ENCODE measurements around the gene MISP3.

Gene MISP3

DNA sequence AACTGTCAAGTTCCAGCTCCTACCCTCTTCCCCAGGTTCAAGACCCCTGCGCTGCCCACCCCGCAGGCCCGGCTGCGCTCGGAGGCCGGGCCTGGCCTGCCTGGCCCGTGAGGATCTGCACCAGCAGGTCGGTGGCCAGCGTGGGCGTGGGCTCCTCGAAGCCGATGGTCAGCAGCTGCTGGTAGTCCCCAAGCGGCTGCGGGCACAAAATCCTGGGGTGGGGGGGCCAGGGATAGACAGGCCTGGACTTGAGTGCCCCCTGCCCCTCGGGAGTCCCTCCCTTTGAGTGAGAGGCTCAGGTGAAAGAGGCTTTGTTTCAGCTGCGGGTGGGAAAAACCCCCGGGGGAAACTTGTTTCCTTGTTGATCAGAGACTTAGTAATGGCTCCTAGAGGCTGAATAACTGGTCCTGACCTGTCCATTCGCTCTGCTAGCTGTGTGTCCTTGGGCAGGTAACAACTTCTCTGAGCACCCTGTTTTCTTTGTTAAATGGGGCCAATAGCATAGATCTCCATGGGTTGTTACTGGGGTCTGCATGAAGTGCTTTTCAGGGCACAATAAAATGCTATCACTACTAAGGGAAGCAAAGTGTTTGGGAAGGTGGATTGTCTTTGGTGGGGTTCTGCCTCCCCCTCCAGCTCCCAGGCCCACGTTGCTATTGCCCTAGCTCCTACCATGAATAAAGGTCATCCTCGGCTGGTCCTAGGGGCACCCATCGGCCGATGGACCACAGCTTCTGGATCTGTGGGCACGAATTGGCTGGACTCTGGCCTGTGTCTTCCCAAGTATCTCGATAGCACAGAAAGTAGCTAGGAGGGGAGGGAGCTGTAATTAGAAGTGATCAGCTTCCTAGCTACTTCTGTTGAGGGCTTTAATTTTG, 9.4 kb downstream of the MISP3 start:
- DNase-seq = peak; percentile 60

DNA sequence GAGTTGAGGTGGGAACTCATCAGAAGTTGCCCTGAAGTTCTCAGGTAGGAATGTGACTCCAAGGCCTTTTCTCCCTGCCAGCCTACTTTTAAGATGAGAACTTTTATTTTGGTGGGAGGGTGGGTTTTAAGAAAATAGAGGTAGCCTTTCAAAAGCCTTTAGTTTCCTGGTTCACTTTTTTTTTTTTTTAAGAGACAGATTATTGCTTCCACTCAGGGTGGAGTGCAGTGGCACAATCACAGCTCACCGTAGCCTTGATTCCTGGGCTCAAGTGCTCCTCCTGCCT, 10.0 kb downstream of the MISP3 start:
- DNase-seq = no peak

DNA sequence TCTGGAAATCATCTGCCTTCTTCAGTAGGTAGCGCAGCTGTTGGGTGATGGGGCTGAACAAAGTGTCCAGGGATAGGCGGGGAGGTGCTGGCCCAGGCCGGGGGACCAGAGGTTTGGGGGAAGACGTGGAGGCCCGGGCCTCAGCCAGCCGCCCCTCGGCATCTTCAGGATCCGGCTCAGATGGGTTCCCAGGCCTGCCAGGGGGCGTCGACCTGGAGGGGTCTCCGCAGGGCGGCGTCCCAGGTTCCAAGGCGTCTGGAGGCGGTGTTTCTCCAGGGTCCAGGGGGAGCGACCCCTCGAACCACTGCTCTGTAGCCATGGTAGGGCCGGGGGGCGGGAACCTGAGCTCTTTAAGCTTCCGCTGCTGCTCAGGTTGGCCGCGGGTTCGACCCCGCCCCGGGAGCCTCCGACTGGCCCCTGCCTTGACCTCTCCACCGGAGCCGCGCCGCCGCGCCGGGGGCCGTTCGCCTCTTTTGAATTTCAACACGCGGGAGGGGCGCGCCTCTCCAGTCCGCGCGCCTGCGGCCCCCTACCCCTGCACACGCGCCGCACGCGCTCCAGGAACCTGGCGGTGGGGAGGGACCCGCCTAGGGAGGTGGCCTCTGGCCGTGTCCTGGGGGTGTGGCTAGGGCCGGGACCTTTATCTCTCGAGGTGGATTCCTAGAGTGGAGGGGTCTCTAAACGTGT, 12.9 kb downstream of the MISP3 start, which contains the start of gene C19orf67:
C19orf67 (minus strand) TSS at position 475 of the 687 bp plus-strand sequence; CDS start at position 319, 156 bp downstream.
- no peak for DNase-seq

DNA sequence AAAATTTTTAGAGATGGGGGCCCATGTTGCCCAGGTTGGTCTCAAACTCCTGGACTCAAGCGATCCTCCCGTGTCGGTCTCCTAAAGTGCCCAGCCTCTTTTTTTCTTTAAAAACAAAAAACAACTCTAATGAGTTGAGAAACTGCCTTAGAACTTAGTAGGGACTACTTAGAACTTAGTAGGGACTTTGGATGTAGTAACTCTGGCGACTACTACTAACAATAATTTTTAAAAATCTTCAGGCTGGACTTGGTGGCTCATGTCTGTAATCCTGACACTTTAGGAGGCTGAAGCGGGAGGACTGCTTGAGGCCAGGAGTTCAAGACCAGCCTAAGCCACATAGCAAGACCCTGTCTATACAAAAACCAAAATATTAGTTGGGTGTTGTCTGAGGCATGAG, 13.5 kb downstream of the MISP3 start:
- DNase-seq = no peak

DNA sequence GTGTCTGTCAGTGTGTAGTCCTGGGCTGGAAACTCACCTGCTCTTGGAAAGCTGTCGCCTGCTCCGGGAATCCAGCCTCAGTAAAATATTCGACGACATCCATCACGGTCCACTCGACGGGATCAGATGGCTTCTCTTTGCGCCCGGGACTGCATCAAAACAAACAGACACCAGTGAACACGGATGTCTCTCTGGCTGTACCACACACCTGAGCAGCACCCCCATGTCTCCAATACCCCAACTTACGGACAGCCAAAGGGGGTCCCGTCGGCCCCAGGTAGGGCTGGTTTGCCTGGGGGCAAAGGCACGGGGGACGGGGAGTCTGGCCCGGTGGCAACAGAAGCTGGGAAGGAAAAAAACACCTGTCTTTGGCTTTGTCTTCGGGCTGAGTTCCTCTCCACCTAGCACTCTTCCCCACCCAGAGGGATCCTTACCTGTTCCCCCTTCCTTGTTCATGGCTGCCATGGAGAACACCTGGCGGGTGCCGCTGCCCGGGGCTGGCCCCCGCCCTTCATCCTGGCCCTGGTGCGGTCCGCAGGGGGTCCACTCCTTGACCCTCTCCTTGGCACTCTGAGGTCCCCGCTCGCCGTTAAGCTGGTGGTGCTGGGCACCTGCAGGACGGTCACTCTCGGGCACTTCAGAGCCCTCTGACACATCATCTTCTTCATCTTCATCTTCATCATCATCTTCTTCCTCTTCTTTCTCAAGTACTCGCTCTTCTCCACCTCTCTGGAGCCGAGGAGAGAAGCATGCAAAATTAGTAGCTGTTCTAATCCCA, 16.2 kb downstream of the MISP3 start:
- DNase-seq = no peak

DNA sequence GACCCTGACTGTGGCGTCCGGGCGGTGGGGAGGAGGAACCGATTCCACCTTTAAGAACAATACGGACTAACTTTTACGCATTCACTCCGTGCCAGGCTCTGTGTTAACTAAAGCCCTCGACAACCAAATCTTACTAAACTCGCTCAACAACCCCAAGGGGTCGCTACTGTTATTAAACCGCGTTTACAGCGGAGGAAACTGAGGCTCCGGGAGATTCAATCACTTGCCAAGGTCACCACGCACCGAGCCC, 16.8 kb downstream of the MISP3 start:
- peak; percentile 28 for DNase-seq

DNA sequence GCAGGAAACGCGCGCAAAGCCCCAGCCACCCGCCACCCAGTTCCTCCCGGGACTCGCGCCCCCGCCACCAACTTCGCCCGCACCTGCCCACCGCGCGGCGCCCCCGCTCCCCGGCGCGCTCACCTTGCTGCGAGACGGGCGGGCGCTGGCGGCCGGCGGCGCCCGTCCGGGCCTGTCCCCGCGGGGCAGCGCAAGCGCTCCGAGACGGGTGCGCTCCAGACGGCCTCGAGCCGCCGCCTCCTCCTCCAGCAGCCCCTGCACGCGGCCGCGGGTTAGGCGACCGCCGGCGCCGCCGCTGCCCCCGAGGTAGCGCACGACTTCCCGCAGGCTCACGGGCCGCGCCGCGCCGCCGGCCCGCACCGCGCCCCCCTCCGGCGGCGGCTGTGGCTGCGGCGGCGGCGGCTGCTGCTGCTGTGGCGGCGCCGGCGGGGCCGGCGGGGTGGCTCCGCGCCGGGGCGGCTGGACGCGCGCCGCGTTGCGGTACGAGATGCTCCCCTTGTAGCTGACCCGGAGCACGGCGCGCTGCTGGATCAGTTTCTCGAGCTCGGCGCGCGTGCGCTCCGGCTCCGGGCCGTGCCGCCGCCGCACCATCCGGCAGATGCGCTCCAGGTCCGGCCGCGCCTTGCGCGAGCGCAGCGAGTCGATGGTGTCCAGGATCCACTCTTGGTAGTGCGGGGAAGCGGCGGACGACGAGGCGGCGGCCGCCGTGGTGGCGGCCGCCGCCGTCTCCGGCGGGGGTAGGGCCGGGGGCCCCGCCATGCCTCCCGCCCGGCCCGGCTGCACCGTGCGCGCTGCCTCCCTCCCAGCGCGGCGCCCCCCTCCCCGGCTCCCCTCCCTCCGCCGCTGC, 17.3 kb downstream of the MISP3 start:
- peak; percentile 49 for DNase-seq

DNA sequence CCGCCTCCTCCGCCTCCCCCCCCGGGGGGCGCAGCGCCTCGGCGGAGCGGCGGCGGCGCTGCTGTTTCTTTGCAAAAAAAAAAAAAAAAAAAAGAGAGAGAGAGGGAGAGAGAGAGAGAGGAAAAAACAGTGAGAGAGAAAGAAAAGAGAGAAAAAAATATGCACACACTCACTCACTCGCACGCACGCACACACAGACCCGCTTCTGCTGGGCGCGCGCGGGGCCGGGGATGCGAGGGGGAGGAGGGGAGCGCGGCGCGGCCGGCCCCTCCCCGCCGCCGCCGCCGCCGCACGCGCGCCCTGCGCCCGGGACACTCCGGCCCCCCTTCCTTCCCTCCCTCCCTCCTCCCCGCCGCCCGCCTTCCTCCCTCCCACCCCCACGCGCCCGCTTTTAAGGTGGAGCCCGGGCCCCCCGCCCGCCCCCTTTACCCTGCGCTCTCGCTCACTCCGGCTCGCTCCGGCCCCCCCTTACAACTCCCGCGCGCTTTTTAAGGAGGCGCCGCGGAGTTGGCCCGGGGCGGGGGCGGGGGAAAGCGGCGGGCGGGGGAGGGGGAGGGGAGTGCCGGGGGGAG, 18.0 kb downstream of the MISP3 start, which contains the start of gene SAMD1:
SAMD1 (minus strand) TSS at position 243 of the 572 bp plus-strand sequence.
- DNase-seq = peak; percentile 91

DNA sequence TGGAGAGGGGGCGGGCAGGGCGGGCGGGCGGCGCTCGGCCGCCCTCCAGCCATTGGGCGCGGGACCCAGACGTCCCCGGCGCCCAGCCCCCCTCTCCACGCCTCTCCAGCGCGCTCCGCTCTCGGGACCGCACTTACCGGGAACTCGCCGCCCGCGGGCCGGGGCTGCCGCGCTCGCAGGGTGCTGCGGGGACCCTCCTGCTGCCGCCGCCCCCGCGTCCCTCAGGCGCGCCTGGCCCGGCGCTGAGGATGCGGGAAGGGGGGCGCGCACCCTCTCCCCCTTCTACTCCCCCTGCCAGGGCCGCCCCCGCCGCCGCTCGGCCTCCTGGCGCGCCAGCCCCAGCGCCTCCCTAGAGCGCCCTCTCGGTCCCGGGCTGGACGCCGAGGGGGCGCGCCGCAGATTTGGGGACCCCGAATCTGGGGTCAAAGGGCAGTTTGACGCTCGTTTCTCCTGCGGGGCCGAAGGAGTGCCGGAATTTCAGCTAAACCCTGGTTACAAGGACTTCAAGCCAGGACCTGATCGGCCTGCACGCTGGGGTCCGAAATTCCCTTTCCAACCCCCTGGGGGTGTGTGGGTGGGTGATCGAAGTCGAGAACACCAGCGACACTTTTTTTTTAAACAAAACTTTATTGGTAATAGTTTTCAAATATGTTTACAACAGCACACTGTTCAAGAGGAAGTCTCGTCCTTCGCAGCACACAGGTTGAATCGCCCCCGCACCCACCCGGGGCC, 18.7 kb downstream of the MISP3 start:
- DNase-seq = peak; percentile 70

DNA sequence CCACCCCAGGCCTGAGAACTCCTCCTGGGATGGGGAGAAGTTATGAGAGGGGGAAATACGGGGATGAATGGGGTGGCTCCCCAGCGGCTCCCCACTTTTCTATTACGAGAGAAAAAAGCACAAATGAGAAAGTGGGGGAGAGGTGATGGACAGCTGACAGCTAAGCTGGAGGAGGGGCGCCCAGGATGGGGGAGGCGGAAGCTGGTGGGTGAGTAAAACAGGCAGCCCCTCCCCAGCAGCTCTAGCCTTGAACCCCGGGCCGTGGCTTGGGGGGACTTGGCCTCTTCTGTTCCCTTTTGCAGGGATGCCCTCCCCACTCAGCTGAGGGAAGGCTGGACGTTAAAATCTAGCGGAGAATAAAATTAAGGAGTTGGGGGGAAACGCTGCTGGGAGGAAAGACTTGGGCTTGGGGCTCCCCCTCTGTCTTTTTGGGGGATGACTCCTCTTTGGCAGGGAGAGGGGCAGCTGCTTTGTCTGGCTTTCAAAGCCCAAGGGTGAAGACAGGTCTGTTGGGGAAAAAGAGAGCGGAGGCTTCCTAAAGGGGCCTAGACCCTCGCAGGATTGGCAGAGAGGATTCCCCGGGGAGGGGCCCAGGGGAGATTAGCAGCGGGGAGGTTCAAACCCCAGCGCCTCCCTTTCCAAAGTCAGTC, 19.4 kb downstream of the MISP3 start:
- no peak for DNase-seq

DNA sequence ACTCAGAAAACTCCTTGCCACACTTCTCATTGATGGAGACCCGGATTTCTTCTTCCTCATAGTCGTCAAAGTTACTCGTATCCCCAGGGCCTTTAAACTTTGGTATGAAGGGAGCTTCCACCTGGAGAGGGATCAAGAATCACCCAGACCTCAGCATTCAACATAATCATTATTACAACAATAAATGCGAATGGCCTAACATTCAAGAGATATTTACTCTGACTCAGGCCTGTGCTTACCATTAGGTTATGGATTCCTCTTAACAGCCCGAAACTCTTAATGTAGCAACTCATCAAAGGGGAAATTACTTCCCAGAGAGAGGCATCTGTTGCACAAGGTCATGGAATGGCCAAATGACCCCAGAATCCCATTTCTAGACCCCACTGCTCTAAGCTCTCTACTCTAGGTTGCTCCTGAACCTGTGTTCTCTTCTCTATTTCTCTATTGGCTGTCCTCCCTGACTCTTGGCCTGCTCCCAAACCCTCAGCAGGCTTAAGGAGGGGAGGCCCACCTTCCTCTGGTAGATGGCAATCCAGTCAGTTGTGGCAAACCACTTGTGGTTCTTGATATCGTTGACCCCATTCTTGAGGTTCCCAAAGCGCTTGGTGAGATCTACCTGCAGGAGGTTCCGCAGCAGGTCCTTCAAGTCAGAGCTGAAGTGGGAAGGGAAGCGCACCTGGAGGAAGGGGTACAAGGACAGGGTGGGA, 20.7 kb downstream of the MISP3 start:
- DNase-seq = no peak

DNA sequence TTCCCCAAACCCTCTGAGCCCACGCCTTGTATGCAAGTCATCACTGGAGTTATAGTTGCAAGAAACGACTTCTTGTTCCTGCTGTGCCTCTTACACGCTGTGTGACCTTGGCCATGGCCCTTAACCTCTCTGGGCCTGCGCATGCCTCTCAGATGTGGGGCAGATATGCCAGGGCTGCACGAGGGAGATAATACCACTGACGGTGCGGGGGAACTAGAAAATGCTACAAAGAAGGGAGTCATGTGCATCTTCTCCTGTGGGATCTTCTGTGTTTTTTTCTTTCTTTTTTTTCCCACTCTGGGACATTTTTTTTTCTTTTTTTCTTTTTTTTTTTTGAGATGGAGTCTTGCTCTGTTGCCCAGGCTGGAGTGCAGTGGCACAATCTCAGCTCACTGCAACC, 22.3 kb downstream of the MISP3 start:
- no peak for DNase-seq

DNA sequence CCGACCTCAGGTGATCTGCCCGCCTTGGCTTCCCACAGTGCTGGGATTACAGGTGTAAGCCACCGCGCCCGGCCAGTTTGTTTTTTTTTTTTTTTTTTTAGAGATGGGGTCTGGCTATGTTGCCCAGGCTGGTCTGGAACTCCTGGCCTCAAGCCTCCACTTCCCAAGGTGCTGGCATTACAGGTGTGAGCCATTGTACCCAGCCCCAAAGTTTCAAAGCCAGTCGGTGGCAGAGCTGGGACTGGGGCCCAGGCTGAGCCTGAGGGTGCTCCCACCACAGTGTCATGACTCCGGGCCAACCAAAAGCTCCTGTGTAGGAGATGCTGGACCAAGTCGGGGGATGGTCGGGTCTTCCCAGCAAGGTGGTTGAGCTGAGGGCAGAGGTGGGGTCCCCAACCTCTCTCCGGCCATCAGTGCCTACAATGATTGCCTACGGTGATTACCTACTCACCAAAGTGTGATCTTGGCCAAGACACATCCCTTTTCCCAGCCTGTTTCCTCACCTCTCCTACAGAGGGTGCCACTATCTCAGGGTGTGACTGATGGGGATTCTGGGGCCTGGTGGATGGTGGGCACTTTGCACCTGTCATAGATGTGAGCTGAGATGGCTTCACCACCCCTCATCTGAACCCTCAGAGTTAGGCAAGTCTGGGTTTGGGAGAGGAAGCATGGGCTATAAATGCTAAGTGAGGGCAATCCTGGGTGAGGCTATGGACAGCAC, 23.8 kb downstream of the MISP3 start:
- DNase-seq = no peak

DNA sequence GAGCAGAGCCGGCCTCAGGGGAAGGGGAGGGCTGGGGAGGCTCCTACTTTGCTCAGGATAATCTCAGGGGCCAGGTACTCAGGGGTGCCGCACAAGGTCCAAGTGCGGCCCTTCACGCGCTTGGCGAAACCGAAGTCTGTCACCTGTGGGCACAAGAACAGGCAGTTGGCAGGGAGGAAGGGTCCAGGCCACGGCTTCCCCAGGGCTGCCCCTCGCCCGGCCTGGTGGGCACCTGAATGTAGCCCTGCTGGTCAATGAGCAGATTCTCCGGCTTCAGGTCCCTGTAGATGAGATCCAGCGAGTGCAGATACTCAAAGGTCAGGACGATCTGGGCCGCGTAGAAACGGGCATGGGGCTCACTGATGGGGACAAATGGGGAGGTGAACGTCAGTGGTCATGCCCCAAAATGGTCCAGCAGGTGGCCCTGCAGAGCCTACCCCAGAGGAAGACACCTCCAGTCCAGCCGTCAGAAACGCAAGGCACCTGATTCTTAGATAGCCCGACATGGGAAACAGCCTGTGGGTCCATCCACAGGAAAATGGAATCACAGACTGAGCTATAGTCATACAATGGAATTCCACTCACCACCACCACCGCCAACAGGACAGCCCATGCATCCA, 25.1 kb downstream of the MISP3 start:
- no peak for DNase-seq

DNA sequence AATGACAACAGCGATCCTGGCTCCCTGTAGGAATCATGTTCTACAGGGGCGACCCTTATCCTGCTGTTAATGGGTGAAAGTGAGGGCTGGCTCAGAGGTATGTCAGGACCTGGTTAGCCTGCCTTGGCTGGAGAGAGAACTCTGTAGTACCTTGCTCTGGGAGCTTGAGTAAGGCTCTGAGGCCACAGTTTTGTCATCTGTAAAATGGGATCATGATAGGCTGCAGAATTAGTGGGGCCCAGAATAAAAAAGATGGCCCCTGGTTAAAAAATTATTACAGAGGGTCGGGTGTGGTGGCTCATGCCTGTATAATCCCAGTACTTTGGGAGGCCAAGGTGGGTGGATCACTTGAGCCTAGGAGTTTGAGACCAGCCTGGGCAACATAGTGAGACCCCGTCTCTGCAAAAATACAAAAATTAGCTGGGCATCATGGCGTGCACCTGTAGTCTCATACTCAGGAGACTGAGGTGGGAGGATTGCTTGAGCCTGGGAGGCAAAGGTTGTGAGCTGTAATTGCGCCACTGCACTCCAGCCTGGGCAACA, 28.5 kb downstream of the MISP3 start:
- DNase-seq = no peak

DNA sequence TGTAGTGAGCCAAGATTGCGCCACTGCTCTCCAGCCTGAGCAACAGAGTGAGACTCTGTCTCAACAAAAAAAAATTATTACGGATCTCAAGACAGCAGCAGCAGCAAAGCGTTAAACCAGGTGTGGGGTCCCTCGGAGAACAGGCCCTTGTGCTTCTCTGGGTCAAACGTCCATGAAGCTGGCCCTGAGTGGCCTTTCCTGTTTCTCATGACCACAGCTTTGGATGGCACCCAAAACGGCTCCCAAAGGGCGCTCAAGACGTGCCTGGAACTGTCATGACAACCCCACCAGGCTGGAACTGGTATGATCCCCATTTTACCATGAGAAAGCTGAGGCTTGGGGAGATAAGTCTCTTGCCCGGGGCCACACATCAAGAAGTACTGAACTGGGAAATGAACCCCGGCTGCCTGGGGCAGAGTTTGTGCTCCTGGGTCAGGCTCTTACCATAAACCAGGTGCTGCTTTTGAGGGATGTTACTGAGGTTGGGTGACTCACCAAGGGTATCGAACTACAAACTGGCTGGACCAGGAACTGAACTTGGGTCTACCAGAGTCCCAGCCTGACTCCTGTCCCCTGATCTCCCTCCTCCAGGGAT, 29.6 kb downstream of the MISP3 start:
- no peak for DNase-seq

DNA sequence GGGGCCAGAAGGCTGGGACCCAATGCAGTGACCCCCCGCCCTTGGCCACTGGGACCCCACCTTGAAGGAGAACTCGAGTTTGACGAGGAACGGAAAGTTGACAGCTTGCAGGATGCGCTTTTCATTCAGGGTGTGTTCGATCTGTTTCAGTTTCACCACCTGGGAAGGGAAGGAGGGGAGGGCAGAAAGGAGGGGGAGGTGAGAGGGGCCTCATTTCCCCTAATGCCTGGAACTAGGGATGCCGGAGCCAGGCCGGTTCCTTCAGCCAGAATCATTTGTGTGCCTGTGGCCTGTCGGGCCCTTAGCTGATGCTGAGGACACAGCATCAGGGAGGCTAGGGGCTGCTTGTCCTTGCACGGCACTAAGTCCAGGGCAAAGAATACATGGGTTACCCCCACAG, 30.2 kb downstream of the MISP3 start:
- no peak for DNase-seq

DNA sequence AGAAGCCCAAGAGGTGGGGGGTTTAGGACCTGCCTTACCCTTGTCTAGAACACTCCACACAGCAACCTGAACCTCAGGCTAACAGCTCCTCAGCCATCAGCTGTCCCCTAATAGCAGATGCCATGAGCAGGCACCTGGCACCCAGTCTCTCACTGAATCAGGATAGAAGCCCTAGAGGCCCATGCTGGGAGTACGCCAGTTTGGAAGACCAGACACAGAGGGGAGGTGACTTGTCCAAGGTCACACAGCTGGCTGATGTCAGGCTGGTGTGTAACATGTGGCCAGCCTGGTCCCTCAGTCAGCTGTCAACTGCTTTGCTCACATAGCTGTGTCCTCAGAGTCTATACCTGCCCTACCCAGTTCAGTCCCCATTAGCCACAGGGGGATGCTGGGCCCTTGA, 30.7 kb downstream of the MISP3 start:
- DNase-seq = no peak

DNA sequence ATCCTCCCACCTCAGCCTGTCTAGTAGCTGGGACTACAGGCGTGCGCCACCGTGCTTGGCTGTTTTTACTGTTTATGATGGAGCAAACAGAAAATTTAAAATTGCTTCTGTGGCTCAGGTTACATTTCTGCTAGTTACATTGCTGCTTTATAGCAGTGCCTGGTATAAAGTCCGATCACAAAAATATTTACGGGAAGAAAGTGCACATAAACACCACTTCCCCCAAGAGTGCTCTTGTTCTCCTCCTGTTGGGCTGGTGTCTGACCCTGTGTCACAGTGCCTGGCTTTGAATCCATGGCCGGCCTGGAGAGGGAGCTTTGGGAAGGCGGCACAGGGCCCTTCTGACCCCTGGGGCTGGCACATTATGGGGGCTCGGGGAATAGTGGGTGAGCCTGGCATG, 33.1 kb downstream of the MISP3 start:
- no peak for DNase-seq
